Mucosa of gallbladder (tissue), 1 donor: Measurements from ENCODE around the gene GCC2. TPM values are rescaled to one million over a fixed set of nuclear protein-coding genes. Genes with fewer than 3 reads are reported as not detected.
"Not testable (repeated sequence)": the region's sequence is repeated elsewhere in the genome, so short reads cannot be mapped to it uniquely, and the experiment has no call there.

ENCODE experiments used
- DNase-seq: peaks from one replicate; pipeline ENCODE4 v3.0.0-alpha.2; 2020; ENCODE audit warnings: low spot score
- total RNA-seq: library from RNA; stranded (reverse); gene quantifications from one replicate; pipeline ENCODE4 v1.2.1, GENCODE V29; 2021
- donor health status: DM: no; HTN: no; CAD: no.

The GCC2 gene
- total RNA-seq, 1 donor from 2014 or later = 85.7 TPM

- DNase-seq = not testable (repeated sequence)
Measured at GRCh38 chr2:108524688-108525087, 75.7 kb downstream of the GCC2 start.

GRCh38 chr2:108525258-108525657 is 76.3 kb downstream of the GCC2 start:
- DNase-seq = not testable (repeated sequence)

- no peak for DNase-seq
Measured at GRCh38 chr2:108531674-108532055, 82.7 kb downstream of the GCC2 start.

GRCh38 chr2:108533832-108534583 is 85.0 kb downstream of the GCC2 start, which contains the start of gene LIMS1:
Gene LIMS1 (plus strand): TSS chr2:108534470. CDS start chr2:108534563, 93 bp downstream.
- DNase-seq = peak; percentile 91

GRCh38 chr2:108534584-108535356 is 85.8 kb downstream of the GCC2 start:
- DNase-seq = peak; percentile 31

GRCh38 chr2:108535357-108535631 is 86.3 kb downstream of the GCC2 start:
- no peak for DNase-seq

- no peak for DNase-seq
Measured at GRCh38 chr2:108536133-108536780, 87.3 kb downstream of the GCC2 start.

- DNase-seq = no peak
Measured at GRCh38 chr2:108536911-108537310, 87.9 kb downstream of the GCC2 start.

- no peak for DNase-seq
Measured at GRCh38 chr2:108538000-108538625, 89.1 kb downstream of the GCC2 start.

GRCh38 chr2:108541451-108541850 is 92.4 kb downstream of the GCC2 start:
- no peak for DNase-seq

GRCh38 chr2:108542071-108542470 is 93.1 kb downstream of the GCC2 start:
- DNase-seq = no peak

- no peak for DNase-seq
Measured at GRCh38 chr2:108547606-108548005, 98.6 kb downstream of the GCC2 start.

GRCh38 chr2:108548208-108549003 is 99.4 kb downstream of the GCC2 start:
- DNase-seq = no peak

- no peak for DNase-seq
Measured at GRCh38 chr2:108552566-108552965, 103.6 kb downstream of the GCC2 start.

- no peak for DNase-seq
Measured at GRCh38 chr2:108553209-108553919, 104.4 kb downstream of the GCC2 start.

GRCh38 chr2:108554528-108554927 is 105.5 kb downstream of the GCC2 start:
- DNase-seq = no peak

- no peak for DNase-seq
Measured at GRCh38 chr2:108555572-108555971, 106.6 kb downstream of the GCC2 start.

GRCh38 chr2:108556581-108556980 is 107.6 kb downstream of the GCC2 start:
- DNase-seq = not testable (repeated sequence)
